AG04449 (cell line): ENCODE data around the gene DNM3.

ENCODE experiments used
- CTCF ChIA-PET: fragments of 350-600 bp; formaldehyde crosslinking; extraction: SDS; loops from one replicate; lab custom pipeline; 2021; ENCODE audit warnings: antibody characterized with exemption; lab: Yijun Ruan, JAX
- POLR2A ChIA-PET: fragments of 400-600, 350-600 bp; formaldehyde crosslinking; extraction: SDS; loops from one replicate; lab custom pipeline; 2020; ENCODE audit warnings: antibody characterized with exemption, inconsistent platforms; lab: Yijun Ruan, JAX
- DNase-seq: peaks from one replicate; pipeline ENCODE4 v3.0.0-alpha.2; 2010; ENCODE audit warnings: low read depth, low spot score
- H3K4me3 ChIP-seq: 2 replicates; pipeline ENCODE4 v1.5.1; 2011; ENCODE audit warnings: low read depth, mild to moderate bottlenecking, control low read depth, low read length
- TF ChIP-seq, protein P1 (sequence below): IDR thresholded peaks from one replicate; pipeline ENCODE4 v1.5.1; 2011; ENCODE audit warnings: mild to moderate bottlenecking, moderate library complexity, low read length, control low read depth, inconsistent platforms; ENCODE audit not compliant: insufficient read depth; ENCODE audit errors: missing control alignments

Gene DNM3

DNA sequence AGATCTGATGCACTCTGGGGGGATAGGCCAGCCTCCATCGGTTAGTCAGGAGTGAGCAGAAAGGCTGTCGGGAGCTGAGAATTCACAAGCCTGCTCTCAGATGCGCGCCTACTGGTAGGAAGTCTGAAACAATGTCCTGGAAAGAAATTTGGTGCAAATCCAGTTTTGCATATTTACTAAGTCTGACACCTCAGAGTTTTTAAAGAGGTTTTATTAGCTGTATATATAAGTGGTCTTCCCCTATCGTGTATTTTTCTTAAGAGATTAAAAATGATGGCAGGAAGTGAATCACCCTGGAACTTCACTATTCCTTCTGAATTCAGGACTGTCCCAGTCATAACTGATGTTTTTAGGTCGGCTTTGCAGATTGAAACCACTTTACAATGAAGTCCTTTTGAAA, 479.4 kb downstream of the DNM3 start:
- POLR2A ChIA-PET = interaction anchor here (1.0 to 3.3 kb wide), 3 partner anchors 23 to 176 kb away, joined by 4 to 18 read pairs (median 17); no protein-coding TSS in a partner anchor
- CTCF ChIA-PET = interaction anchor here (1.1 to 1.2 kb wide), 3 partner anchors 12 to 318 kb away, joined by 3 read pairs; no protein-coding TSS in a partner anchor
- TF ChIP-seq, protein P1, sequence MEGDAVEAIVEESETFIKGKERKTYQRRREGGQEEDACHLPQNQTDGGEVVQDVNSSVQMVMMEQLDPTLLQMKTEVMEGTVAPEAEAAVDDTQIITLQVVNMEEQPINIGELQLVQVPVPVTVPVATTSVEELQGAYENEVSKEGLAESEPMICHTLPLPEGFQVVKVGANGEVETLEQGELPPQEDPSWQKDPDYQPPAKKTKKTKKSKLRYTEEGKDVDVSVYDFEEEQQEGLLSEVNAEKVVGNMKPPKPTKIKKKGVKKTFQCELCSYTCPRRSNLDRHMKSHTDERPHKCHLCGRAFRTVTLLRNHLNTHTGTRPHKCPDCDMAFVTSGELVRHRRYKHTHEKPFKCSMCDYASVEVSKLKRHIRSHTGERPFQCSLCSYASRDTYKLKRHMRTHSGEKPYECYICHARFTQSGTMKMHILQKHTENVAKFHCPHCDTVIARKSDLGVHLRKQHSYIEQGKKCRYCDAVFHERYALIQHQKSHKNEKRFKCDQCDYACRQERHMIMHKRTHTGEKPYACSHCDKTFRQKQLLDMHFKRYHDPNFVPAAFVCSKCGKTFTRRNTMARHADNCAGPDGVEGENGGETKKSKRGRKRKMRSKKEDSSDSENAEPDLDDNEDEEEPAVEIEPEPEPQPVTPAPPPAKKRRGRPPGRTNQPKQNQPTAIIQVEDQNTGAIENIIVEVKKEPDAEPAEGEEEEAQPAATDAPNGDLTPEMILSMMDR = no peak
- H3K4me3 ChIP-seq = no peak overlapping the region
- DNase-seq = no peak

DNA sequence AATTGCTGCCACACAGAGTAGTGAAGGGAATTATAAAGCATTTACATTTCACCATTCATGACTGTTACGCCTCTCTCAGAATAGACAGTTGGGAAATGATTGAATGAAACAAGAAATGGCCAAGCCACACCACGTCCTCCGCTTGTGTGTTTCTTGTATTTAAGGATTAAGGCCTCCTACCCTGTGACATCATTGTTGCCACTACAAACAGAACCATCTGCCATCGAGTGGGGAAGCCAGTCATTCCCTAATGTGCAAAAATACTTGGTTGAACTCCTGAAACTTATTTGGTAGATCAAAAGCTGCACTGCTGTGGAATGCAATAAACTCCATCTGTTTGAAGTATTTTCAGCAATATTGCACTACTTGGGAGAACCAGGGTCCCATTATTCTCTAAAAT, 480.2 kb downstream of the DNM3 start:
- ChIA-PET CTCF (no interaction called here), POLR2A (interaction anchor here (0.7 to 3.3 kb wide), 7 partner anchors 22 to 176 kb away, joined by 3 to 18 read pairs (median 4); no protein-coding TSS in a partner anchor)
- peak overlapping the region; percentile 6; the same call in 1 of the 2 replicates for H3K4me3 ChIP-seq
- DNase-seq = no peak
- TF ChIP-seq, protein P1 = no peak

DNA sequence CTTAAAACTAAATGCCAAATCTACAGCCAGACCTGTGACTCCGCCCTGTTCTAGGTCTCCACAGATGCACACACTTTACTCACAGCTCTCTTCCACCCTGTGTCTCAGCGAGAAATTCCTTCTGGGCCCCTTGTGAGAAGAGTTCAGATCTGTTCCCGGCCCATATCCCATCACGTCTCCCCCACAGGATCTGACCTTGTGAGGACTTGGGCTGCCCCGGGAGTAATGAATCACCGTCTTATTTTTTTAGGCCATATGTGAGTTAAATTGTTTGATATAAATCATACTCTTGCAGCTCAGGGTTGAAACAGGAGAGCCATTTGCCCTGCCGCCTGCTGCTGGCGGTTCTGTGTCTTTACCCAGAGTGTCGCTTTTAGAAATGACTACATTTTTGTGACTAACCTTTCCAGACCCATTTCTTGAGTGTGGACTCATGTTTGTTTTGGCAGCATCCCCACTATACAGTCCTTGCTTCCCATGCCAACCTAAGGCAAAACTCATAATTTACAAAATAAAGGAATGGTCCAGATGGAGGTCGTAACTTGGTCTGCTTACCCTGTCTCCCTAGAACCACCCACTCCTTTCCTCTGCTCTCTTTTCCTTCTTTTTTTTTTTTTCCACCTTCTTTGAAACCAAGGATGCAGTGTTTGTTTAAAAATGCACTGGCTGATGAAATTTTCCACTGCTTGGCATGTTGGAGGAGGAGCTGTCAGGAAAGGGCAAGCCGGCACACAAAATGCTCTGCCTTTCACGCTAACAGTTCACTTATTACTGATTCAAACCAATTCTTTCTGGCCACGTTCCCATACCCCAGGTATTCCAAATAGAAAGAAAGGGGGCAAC, 481.1 kb downstream of the DNM3 start:
- peak overlapping the region; percentile 37 for H3K4me3 ChIP-seq
- POLR2A ChIA-PET = interaction anchor here (0.6 to 3.3 kb wide), 15 partner anchors 16 to 975 kb away, joined by 3 to 18 read pairs (median 4); no protein-coding TSS in a partner anchor
- CTCF ChIA-PET = interaction anchor here (1.2 to 1.5 kb wide), 4 partner anchors 10 to 320 kb away, joined by 3 to 6 read pairs (median 5); no protein-coding TSS in a partner anchor
- TF ChIP-seq, protein P1 = no peak
- DNase-seq = peak; percentile 72

DNA sequence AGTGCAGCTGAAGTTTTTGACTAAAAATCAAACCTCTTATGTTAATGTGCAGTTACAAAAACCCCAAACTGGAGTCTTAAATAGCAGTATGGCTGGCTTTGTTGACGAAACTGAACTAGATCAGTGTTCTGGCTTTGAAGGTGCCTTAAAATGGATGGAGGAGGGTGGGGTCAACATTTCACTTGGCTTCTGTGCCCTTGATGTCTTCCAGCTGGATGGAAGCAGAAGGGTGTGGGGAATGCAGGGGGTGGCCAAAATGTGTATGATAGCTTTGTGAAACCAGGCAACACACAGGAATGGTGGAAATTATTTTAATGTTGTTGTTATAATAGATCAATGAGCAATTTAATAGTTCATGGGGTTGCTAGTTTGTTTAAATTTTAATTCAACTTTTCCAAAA, 482.4 kb downstream of the DNM3 start:
- TF ChIP-seq, protein P1 = no peak
- no peak overlapping the region for H3K4me3 ChIP-seq
- no peak for DNase-seq
- CTCF ChIA-PET = interaction anchor here (0.7 to 1.4 kb wide), 4 partner anchors 9 to 322 kb away, joined by 3 to 6 read pairs (median 5); no protein-coding TSS in a partner anchor
- POLR2A ChIA-PET = interaction anchor here (1.1 kb wide), 1 partner anchor 21 kb away, joined by 3 read pairs; no protein-coding TSS in a partner anchor

DNA sequence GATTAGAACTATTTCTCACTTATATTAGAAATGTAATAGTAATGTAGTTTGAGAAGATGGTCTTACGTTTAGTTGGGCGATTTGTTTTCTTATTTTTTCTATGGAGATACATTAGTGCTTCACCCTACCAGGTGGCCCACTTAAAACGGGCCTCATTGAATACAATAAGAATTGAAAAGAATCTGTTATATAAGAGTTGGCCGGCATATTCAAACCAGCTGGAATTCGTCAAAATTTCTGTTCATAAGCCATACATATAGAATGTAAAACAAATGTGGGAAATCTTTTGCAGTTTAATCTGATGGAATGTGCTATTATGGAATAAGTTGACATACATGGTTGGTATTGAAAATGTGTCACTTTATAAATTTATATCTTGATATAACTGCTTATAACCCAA, 482.8 kb downstream of the DNM3 start:
- DNase-seq = no peak
- H3K4me3 ChIP-seq = no peak overlapping the region
- ChIA-PET POLR2A (no interaction called here), CTCF (interaction anchor here (0.7 to 1.4 kb wide), 4 partner anchors 8 to 322 kb away, joined by 3 to 6 read pairs (median 5); no protein-coding TSS in a partner anchor)
- TF ChIP-seq, protein P1 = no peak

DNA sequence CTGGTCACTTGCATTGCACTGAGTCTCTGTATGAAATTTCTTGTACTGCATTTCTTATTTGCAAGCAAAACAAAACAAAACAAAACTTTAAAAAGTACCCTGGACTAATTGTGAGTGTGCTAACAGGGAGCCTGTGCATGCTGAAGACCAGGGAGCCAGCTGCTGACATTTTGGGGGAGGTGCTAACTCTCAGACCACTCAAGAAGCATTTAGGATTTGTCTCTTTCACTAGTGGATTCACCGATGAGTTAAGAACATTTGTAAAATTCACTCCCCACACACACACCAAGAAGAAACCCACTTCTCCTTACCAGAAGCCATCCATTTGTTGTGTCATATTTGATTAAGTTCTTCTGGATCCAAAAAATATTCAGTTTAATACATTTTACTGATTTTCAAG, 483.5 kb downstream of the DNM3 start:
- no peak overlapping the region for H3K4me3 ChIP-seq
- DNase-seq = no peak
- POLR2A ChIA-PET = no interaction called here
- TF ChIP-seq, protein P1 = no peak
- CTCF ChIA-PET = no interaction called here
